Thyroid gland (tissue), 4 donors: ENCODE data around the gene ATXN1.

ENCODE experiments used
- POLR2A ChIP-seq, 2 donors: fragments of 450-650 bp; IDR thresholded peaks; one replicate each; pipeline ENCODE4 v1.6.1; 2017; ENCODE audit warnings: antibody characterized with exemption in 2 of 2, mild to moderate bottlenecking in 2 of 2, moderate library complexity in 1 of 2
- TF ChIP-seq, protein P1 (sequence below), 6 experiments: fragments of 200-600 bp in 3 of 6; fragments of 450-650 bp in 3 of 6; sonication (generic) in 3 of 6; IDR thresholded peaks; one replicate each; pipeline ENCODE4 v1.5.1; 2016 to 2019; ENCODE audit warnings: antibody characterized with exemption in 6 of 6, mild to moderate bottlenecking in 2 of 6, inconsistent platforms in 1 of 6, moderate library complexity in 1 of 6

DNA sequence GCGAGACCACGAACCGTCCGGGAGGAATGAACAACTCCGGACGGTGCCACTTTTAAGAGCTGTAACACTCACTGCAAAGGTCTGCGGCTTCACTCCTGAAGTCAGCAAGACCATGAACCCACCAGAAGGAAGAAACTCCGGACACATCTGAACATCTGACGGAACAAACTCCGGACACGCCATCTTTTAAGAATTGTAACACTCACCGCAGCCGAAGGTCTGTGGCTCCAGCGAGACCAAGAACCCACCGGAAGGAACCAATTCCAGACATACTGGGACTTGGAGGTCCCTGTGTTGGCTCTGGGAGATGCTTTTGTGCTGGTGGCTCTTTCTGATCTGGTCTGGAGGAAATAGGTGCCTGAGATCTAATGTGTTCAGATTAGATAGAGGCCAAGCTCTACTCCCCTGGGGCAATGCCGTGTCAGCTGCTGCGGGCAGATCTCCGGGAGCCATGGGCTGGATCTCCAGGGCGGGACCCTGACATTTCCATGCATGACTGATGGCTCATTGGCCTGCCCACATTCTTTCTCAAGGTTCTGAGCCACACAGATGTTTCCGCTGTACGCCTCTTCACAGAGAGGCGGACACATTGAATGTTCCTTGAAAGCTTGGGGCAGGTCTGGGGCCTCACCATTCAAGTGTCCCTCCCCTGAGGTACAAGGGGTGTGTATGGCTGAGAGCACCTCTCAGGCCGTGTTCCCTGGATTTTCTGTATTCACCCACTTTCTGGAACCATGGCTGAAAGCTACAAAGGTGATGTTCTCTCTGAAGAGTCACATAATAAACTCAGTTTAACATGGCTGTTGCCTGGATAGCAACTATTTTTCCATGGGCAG is 493.6 kb downstream of the ATXN1 start:
- TF ChIP-seq, protein P1, sequence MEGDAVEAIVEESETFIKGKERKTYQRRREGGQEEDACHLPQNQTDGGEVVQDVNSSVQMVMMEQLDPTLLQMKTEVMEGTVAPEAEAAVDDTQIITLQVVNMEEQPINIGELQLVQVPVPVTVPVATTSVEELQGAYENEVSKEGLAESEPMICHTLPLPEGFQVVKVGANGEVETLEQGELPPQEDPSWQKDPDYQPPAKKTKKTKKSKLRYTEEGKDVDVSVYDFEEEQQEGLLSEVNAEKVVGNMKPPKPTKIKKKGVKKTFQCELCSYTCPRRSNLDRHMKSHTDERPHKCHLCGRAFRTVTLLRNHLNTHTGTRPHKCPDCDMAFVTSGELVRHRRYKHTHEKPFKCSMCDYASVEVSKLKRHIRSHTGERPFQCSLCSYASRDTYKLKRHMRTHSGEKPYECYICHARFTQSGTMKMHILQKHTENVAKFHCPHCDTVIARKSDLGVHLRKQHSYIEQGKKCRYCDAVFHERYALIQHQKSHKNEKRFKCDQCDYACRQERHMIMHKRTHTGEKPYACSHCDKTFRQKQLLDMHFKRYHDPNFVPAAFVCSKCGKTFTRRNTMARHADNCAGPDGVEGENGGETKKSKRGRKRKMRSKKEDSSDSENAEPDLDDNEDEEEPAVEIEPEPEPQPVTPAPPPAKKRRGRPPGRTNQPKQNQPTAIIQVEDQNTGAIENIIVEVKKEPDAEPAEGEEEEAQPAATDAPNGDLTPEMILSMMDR (IDR thresholded peaks at IDR 0.05) = no peak
- TF ChIP-seq POLR2A (IDR thresholded peaks at IDR 0.05) = no peak
